GM12801 (cell line): Measurements from ENCODE around the gene TLK2.

Experiments
- TF ChIP-seq, protein P1 (sequence below): IDR thresholded peaks from one replicate; pipeline ENCODE4 v1.5.1; 2011; ENCODE audit warnings: control low read depth; ENCODE audit not compliant: insufficient read length; ENCODE audit errors: extremely low read depth

Gene TLK2

DNA sequence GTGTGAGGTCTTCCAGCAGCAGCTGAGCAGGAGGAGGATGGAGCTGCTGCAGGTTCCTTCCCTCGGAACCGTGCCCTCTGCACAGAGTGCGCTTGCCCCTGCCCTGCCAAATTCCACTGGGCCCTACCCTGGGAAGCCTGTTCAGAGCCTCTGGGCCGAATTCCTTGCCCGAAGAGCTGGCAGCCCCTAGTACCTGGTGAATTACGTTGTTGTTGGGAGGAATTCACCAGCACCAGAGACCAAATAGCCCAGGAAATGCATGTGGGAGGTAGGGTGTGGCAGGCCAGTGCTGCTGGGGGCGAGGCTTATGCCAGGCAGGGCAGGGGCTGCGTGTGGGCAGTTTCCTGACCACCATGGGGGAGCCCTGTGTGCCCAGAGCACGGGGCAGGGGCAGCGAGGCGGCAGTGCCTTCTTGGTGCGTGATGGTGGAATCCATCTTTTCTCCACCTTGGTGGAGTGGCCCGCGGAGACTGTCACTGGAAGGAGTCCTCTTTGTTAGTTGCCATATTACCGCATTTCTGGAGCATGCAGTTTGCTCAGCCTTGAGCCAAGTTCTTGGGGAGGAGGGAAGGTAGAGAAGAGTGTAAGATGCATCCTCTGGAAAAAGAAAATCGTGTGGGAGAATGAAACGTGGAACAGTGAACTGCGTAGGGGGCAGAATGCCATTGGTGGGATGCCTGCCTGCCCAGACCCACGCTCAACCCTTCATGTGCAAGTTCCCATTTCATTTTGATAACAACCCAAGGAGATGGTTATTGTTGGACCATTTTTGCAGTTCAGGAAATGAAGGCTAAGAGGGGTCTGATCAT, 151.1 kb downstream of the TLK2 start:
- TF ChIP-seq, protein P1, sequence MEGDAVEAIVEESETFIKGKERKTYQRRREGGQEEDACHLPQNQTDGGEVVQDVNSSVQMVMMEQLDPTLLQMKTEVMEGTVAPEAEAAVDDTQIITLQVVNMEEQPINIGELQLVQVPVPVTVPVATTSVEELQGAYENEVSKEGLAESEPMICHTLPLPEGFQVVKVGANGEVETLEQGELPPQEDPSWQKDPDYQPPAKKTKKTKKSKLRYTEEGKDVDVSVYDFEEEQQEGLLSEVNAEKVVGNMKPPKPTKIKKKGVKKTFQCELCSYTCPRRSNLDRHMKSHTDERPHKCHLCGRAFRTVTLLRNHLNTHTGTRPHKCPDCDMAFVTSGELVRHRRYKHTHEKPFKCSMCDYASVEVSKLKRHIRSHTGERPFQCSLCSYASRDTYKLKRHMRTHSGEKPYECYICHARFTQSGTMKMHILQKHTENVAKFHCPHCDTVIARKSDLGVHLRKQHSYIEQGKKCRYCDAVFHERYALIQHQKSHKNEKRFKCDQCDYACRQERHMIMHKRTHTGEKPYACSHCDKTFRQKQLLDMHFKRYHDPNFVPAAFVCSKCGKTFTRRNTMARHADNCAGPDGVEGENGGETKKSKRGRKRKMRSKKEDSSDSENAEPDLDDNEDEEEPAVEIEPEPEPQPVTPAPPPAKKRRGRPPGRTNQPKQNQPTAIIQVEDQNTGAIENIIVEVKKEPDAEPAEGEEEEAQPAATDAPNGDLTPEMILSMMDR = no peak

- TF ChIP-seq, protein P1 = no peak
Observed at GRCh38 chr17:62630365-62631085, 151.9 kb downstream of the TLK2 start.

DNA sequence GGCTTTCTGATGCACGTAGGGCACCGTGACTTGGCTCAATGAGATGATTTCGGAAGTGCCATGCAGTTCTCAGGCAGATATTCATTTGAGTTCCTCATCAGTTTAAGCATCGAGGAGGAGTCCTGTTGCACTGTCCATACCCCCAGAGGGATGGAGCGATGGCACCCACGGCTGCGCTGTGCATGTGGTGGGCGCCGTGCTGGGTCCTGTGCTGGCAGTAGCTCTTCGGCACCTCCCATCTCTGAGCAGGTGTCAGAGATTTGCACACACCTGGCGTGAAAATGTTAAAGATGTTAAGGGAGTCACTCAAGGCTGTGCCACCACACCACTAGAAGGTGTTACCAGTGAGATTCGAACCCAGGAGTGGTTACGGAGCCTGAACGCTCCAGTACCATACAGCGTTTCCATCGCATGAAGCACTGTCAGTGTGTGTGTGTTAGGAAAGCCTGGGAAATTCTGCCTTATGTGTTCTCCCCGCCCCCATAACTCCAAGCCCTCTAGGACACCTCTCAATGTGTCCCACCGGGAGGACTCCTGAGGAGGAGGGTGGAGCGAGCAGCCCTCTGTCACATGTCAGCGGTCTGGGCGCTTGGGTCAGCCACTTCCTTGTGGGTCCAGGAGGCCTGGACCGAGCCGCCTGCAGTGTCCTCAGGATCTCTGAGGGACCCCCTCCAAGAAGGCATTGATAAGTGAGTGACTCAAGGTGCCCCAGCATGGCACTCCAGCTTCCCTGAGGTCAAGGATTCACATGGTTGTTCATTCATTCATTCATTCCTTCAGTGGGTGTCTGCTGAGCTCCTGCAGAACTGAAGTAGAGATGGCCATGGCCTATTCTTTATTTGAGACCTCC, 152.7 kb downstream of the TLK2 start:
- TF ChIP-seq, protein P1 = no peak

GRCh38 chr17:62631936-62632924, 153.6 kb downstream of the TLK2 start:
- TF ChIP-seq, protein P1 = no peak

DNA sequence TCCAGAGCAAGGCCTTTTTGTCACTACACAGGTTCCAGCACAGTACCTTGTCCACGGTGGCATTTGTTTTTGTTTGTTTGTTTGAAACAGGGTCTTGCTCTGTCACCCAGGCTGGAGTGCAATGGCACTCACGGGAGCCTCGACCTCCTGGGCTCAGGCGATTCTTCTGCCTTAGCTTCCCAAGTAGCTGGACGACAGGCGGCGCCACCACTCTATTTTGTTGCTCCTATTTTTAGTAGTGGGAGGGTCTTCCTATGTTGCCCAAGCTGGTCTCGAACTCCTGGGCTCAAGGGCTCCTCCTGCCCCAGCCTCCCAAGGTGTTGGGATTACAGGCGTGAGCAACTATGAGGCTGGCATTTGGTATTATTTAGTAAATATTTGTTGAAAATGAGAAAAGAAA, 159.2 kb downstream of the TLK2 start:
- TF ChIP-seq, protein P1 = no peak

- TF ChIP-seq, protein P1 = no peak
Observed at GRCh38 chr17:62641153-62641552, 162.5 kb downstream of the TLK2 start.
